ENCODE measurements around the gene ITPR3. TPM values are rescaled to one million over a fixed set of nuclear protein-coding genes. Genes with fewer than 3 reads are reported as not detected.

ITPR3 gene
- total and polyA plus RNA-seq, 8 donors = 70.8 to 147 (median 94.4) TPM

DNA sequence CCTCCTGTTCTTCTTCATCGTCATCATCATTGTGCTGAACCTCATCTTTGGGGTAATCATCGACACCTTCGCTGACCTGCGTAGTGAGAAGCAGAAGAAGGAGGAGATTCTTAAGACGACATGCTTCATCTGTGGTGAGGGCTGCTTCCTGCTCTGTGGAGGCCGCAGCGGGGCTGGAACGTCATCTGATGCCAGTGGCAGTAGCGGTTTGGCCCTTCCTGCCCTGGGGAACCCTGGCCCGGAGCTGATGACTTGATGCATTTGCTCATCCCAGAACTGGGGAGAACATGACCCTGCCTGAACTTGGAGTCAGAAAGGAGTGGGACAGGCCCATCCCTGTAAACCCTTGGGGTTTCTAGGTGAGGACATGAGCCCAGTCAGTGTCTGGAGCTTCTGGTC is 71.6 kb downstream of the ITPR3 start:
- peaks cover 0 to 95% of the 10 kb centered on the region in 2 donors for H3K36me3 ChIP-seq
- no peak for DNase-seq
- H3K27me3 ChIP-seq = no peaks in the 10 kb centered on the region
- ATAC-seq = no peak
- no peak overlapping the region for H3K4me3 ChIP-seq
- no peak overlapping the region for H3K27ac ChIP-seq
- intact Hi-C loops (cut with DNase I) = no loop called here
- H3K9me3 ChIP-seq = no peaks in the 10 kb centered on the region
- H3K4me1 ChIP-seq = peaks cover 14 to 62% of the 10 kb centered on the region in 2 donors
- TF ChIP-seq, protein P1, sequence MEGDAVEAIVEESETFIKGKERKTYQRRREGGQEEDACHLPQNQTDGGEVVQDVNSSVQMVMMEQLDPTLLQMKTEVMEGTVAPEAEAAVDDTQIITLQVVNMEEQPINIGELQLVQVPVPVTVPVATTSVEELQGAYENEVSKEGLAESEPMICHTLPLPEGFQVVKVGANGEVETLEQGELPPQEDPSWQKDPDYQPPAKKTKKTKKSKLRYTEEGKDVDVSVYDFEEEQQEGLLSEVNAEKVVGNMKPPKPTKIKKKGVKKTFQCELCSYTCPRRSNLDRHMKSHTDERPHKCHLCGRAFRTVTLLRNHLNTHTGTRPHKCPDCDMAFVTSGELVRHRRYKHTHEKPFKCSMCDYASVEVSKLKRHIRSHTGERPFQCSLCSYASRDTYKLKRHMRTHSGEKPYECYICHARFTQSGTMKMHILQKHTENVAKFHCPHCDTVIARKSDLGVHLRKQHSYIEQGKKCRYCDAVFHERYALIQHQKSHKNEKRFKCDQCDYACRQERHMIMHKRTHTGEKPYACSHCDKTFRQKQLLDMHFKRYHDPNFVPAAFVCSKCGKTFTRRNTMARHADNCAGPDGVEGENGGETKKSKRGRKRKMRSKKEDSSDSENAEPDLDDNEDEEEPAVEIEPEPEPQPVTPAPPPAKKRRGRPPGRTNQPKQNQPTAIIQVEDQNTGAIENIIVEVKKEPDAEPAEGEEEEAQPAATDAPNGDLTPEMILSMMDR (IDR thresholded peaks at IDR 0.05) = no peak

DNA sequence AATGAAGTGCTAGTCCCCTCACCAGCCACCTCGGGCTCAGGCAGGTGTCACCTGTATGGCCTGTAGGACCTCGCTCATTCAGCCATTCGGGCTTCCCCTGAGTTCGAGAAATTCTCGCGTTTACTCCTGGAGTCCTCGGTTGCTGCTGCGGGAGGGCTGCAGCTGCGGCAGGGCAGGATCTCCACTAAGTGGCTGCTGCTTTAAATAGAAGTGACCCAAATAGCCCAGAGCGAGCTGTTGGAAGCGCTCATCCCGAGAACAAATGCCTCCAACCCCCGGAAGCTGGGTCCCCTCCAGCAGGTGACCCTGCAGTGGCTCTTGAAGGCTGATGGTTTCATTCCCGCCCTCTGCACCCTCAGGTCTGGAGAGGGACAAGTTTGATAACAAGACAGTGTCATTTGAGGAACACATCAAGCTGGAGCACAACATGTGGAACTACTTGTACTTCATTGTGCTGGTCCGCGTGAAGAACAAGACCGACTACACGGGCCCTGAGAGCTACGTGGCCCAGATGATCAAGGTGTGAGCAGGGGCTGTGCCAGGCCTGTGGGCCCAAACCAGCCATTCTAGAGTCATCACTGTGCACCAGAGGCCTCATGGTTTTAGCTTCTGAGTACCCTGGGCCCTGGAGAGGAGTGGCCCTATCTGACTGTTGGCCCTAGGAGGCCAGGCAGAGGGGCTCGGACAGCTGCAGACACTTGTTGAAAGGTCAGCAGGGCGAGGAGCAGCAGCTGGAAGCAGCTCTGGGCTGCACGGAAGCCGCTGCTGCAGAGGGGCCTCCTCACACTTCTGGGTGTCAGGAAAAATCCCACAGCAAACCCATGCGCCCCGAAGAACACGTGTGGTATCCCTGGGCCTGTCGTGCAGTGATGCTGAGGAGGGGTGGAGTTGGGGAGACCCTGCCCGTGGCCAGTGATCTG is 72.3 kb downstream of the ITPR3 start:
- Histone ChIP-seq H3K9me3 (no peaks in the 10 kb centered on the region), H3K27ac (peak overlapping the region in 1 of 2 donors; percentile 26), H3K4me3 (no peak overlapping the region), H3K27me3 (no peaks in the 10 kb centered on the region), H3K36me3 (peaks cover 0 to 95% of the 10 kb centered on the region in 2 donors), H3K4me1 (peaks cover 14 to 65% of the 10 kb centered on the region in 2 donors)
- intact Hi-C loops (cut with DNase I) = no loop called here
- TF ChIP-seq, protein P1 (IDR thresholded peaks at IDR 0.05) = no peak
- ATAC-seq = no peak
- no peak for DNase-seq

DNA sequence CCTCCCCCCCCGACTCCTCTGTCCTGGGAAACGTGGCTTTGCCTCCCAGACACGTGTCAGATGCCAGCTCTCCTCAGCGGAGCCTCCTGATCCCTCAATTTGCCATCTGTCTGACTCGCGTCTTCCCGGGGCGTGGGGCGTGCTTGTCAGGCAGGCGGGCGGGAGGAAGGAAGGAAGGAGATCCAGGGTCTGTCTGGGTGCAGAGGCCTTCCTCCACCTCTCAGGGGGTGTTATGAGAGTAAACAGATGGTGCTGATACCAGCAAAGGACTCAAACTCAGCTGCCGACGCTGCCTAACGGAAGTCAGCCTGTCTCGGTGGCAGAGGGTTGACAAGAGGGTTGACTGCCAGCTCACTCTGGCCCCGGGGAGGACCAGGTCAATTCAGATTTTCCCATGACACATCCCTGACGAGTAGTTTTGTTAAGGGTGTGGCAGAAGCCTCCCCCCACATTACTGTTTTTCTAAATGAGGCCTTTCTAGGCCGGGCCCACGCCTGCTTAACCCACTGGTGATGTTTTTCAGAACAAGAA is 73.3 kb downstream of the ITPR3 start:
- H3K4me1 ChIP-seq = peaks cover 14 to 72% of the 10 kb centered on the region in 2 donors
- DNase-seq = no peak

DNA sequence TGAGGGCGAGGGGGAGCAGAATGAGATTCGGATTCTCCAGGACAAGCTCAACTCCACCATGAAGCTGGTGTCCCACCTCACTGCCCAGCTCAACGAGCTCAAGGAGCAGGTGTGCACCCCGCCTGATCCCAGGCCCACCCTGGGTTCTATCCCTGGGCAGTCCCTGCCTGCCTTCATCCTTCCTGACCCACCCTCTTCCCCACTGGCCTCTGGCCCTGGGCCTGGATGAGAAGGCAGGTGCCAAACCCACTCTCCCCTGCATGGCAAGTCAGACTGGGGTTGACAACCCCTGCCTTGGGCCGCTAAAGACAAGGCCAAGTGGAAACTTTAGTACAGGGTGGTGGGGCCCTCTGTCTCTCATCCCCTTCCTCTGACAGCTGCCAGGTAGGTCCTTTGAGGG is 73.9 kb downstream of the ITPR3 start:
- Histone ChIP-seq H3K4me3 (no peak overlapping the region), H3K9me3 (no peaks in the 10 kb centered on the region), H3K27ac (peak overlapping the region in 1 of 2 donors; percentile 26), H3K27me3 (no peaks in the 10 kb centered on the region), H3K36me3 (peaks cover 0 to 91% of the 10 kb centered on the region in 2 donors), H3K4me1 (peaks cover 14 to 73% of the 10 kb centered on the region in 2 donors)
- ATAC-seq (no peak), DNase-seq (no peak)
- TF ChIP-seq, protein P1 (IDR thresholded peaks at IDR 0.05) = no peak
- intact Hi-C loops (cut with DNase I) = no loop called here

More for the DNA sequence above, 73.3 kb downstream of the ITPR3 start:
- Histone ChIP-seq H3K36me3 (peaks cover 0 to 95% of the 10 kb centered on the region in 2 donors), H3K9me3 (no peaks in the 10 kb centered on the region), H3K27me3 (no peaks in the 10 kb centered on the region), H3K27ac (peak overlapping the region in 1 of 2 donors; percentile 26), H3K4me3 (no peak overlapping the region)
- intact Hi-C loops (cut with DNase I) = no loop called here
- TF ChIP-seq, protein P1 (IDR thresholded peaks at IDR 0.05) = no peak
- peak; percentile 2 for ATAC-seq

DNA sequence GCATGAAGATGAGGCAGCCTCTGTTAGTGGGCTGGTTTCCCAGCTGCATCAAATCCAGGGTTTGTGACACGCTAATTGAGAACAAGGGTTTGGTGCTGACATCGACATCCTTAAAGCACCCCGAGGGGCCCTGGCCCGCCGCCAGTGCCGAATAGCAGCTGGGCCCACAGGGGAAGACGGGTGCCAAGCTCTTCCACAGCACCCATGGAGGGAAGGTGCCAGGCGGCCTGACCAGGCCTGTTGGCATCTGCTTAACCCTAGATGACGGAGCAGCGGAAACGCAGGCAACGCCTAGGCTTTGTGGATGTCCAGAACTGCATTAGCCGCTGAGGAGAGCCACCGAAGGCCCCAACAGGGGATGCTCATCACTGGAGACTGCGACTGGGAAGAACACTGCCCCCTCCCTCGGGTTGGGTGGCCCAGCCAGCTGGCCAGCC is 74.3 kb downstream of the ITPR3 start:
- Histone ChIP-seq H3K27me3 (no peaks in the 10 kb centered on the region), H3K36me3 (peaks cover 0 to 87% of the 10 kb centered on the region in 2 donors), H3K4me3 (no peak overlapping the region), H3K27ac (peak overlapping the region in 1 of 2 donors; percentile 26), H3K4me1 (peaks cover 14 to 77% of the 10 kb centered on the region in 2 donors), H3K9me3 (no peaks in the 10 kb centered on the region)
- no peak for DNase-seq
- intact Hi-C loops (cut with DNase I) = no loop called here
- TF ChIP-seq, protein P1 (IDR thresholded peaks at IDR 0.05) = no peak
- no peak for ATAC-seq

All from left lung (tissue), 10 donors.